Liver (tissue), 9 donors: ENCODE data around the gene DOCK10. TPM values are rescaled to one million over a fixed set of nuclear protein-coding genes. Genes with fewer than 3 reads are reported as not detected.

ENCODE experiments used
- DNase-seq: peaks from one replicate; pipeline ENCODE4 v3.0.0-alpha.2; 2017; ENCODE audit warnings: low spot score
- H3K27ac ChIP-seq, 2 donors: one replicate each; pipeline ENCODE4 v1.7.0; 2013; ENCODE audit warnings: inconsistent platforms in 2 of 2, low read length in 2 of 2, control low read depth in 1 of 2, low read depth in 1 of 2, mild to moderate bottlenecking in 1 of 2
- H3K27me3 ChIP-seq, 4 donors: one replicate each; pipeline versions ENCODE4 v1.6.1 to v1.7.0; 2013; ENCODE audit warnings: low read length in 3 of 4, inconsistent platforms in 1 of 4, mild to moderate bottlenecking in 1 of 4, moderate library complexity in 1 of 4; ENCODE audit not compliant: control insufficient read depth in 4 of 4, insufficient read depth in 4 of 4
- H3K36me3 ChIP-seq, 4 donors: one replicate each; pipeline versions ENCODE4 v1.6.1 to v1.7.0; 2013; ENCODE audit warnings: low read length in 3 of 4, mild to moderate bottlenecking in 3 of 4, low read depth in 1 of 4, moderate library complexity in 1 of 4; ENCODE audit not compliant: control insufficient read depth in 4 of 4, insufficient read depth in 3 of 4
- H3K4me1 ChIP-seq, 4 donors: one replicate each; pipeline versions ENCODE4 v1.6.1 to v1.7.0; 2013; ENCODE audit warnings: low read length in 3 of 4, mild to moderate bottlenecking in 3 of 4, moderate library complexity in 1 of 4; ENCODE audit not compliant: control insufficient read depth in 4 of 4, insufficient read depth in 4 of 4
- H3K4me3 ChIP-seq, 3 donors: one replicate each; pipeline versions ENCODE4 v1.6.1 to v1.7.0; 2013; ENCODE audit warnings: low read length in 3 of 3, control low read depth in 1 of 3, low read depth in 1 of 3, mild to moderate bottlenecking in 1 of 3
- H3K9ac ChIP-seq, 2 donors: one replicate each; pipeline ENCODE4 v1.7.0; 2013; ENCODE audit warnings: low read length in 2 of 2, mild to moderate bottlenecking in 2 of 2, moderate library complexity in 2 of 2, control low read depth in 1 of 2, low read depth in 1 of 2
- H3K9me3 ChIP-seq, 4 donors: one replicate each; pipeline versions ENCODE4 v1.6.1 to v1.7.0; 2013; ENCODE audit warnings: low read length in 3 of 4; ENCODE audit not compliant: control insufficient read depth in 4 of 4
- ATF3 ChIP-seq: IDR thresholded peaks from 2 replicates; pipeline ENCODE4 v1.6.1; 2016; ENCODE audit warnings: antibody characterized with exemption
- EGR1 ChIP-seq, 2 donors: IDR thresholded peaks; 2 replicates each; pipeline ENCODE4 v1.6.1; 2016 to 2018; ENCODE audit warnings: antibody characterized with exemption in 2 of 2, low read depth in 2 of 2
- FOXA1 ChIP-seq: IDR thresholded peaks from 2 replicates; pipeline ENCODE4 v1.6.1; 2016; ENCODE audit warnings: antibody characterized with exemption
- FOXA2 ChIP-seq: IDR thresholded peaks from 2 replicates; pipeline ENCODE4 v1.6.1; 2016; ENCODE audit warnings: antibody characterized with exemption
- GABPA ChIP-seq, 2 donors: IDR thresholded peaks in 1 of 2; conservative IDR thresholded peaks in 1 of 2; 2 replicates each; pipeline ENCODE4 v1.6.1; 2016; ENCODE audit warnings: antibody characterized with exemption in 2 of 2, mild to moderate bottlenecking in 1 of 2, moderate library complexity in 1 of 2
- HNF4A ChIP-seq, 2 donors: conservative IDR thresholded peaks; 2 replicates each; pipeline ENCODE4 v1.6.1; 2016; ENCODE audit warnings: antibody characterized with exemption in 2 of 2, mild to moderate bottlenecking in 2 of 2
- NR2F2 ChIP-seq: IDR thresholded peaks from 2 replicates; pipeline ENCODE4 v1.6.1; 2016; ENCODE audit warnings: antibody characterized with exemption
- RAD21 ChIP-seq, 2 donors: IDR thresholded peaks; 2 replicates each; pipeline ENCODE4 v1.6.1; 2016; ENCODE audit warnings: antibody characterized with exemption in 2 of 2, mild to moderate bottlenecking in 2 of 2
- REST ChIP-seq: IDR thresholded peaks from 2 replicates; pipeline ENCODE4 v1.6.1; 2016; ENCODE audit warnings: antibody characterized with exemption, mild to moderate bottlenecking
- RXRA ChIP-seq, 2 donors: IDR thresholded peaks; 2 replicates each; pipeline ENCODE4 v1.6.1; 2017 to 2018; ENCODE audit warnings: antibody characterized with exemption in 2 of 2, mild to moderate bottlenecking in 1 of 2
- YY1 ChIP-seq: IDR thresholded peaks from 2 replicates; pipeline ENCODE4 v1.6.1; 2016; ENCODE audit warnings: antibody characterized with exemption, mild to moderate bottlenecking
- ZBTB33 ChIP-seq: IDR thresholded peaks from 2 replicates; pipeline ENCODE4 v1.6.1; 2016; ENCODE audit warnings: antibody characterized with exemption
- WGBS: extraction: QIAGEN DNeasy Blood & Tissue Kit; methylation state at CpG from one replicate; pipeline ENCODE4 v1.1.7; 2013; 5-methylcytosine and 5-hydroxymethylcytosine counted together
- polyA plus RNA-seq, 2 donors: library from polyadenylated mRNA; stranded (reverse) in 1 of 2; unstranded in 1 of 2; fragments of 200-250 nt in 1 of 2; fragments of >200 nt in 1 of 2; fragmentation: Nextera tagmentation in 1 of 2; extraction: Ambion mirVana in 1 of 2; gene quantifications; one replicate each; pipeline versions ENCODE4 v1.2.1 to v1.2.3, GENCODE V29; 2013 to 2015
- total RNA-seq, 2 donors: library from RNA; depleted of rRNA; stranded (reverse); fragments of >200 nt; gene quantifications; one replicate each; pipeline ENCODE4 v1.2.3, GENCODE V29; 2014
- donor health status: healthy.
- donor health status: healthy.
- donor health status: healthy.
- donor health status: healthy.
- donor health status: healthy.

The DOCK10 gene
- total and polyA plus RNA-seq, 4 donors = 1.2 to 15.3 (median 6.8) TPM

GRCh38 chr2:225011585-225011984 lies 30.7 kb downstream of the DOCK10 start:
- no peak for DNase-seq
- Histone ChIP-seq H3K9me3 (no peaks in the 10 kb centered on the region), H3K36me3 (no peaks in the 10 kb centered on the region), H3K9ac (no peak overlapping the region), H3K27me3 (no peaks in the 10 kb centered on the region), H3K4me3 (no peak overlapping the region), H3K27ac (no peak overlapping the region), H3K4me1 (peaks cover 0 to 4% (median 0%) of the 10 kb centered on the region in 4 donors)
- WGBS = 91% methylated on average over 11 of the region's 11 CpGs
- no peak for TF ChIP-seq FOXA2
- no peak for TF ChIP-seq FOXA1
- no peak for TF ChIP-seq NR2F2
- TF ChIP-seq REST = no peak
- no peak for TF ChIP-seq YY1
- TF ChIP-seq RXRA (IDR thresholded peaks at IDR 0.05) = no peak
- no peak for TF ChIP-seq RAD21 (IDR thresholded peaks at IDR 0.05)
- TF ChIP-seq ATF3 = no peak
- no peak for TF ChIP-seq EGR1 (IDR thresholded peaks at IDR 0.05; ENCODE audit: low read depth in 2 of 2)

- no peak for DNase-seq
- Histone ChIP-seq H3K9me3 (no peaks in the 10 kb centered on the region), H3K4me1 (peaks cover 0 to 4% (median 0%) of the 10 kb centered on the region in 4 donors), H3K4me3 (no peak overlapping the region), H3K27ac (no peak overlapping the region), H3K9ac (no peak overlapping the region), H3K27me3 (no peaks in the 10 kb centered on the region), H3K36me3 (no peaks in the 10 kb centered on the region)
- WGBS = 84% methylated on average over 4 of the region's 4 CpGs
- TF ChIP-seq YY1 (no peak), HNF4A (conservative IDR thresholded peaks at IDR 0.05) (no peak)
These were observed 31.5 kb downstream of the DOCK10 start for GRCh38 chr2:225010804-225011203.

GRCh38 chr2:225009768-225010167 lies 32.5 kb downstream of the DOCK10 start:
- WGBS = 82% methylated on average over 2 of the region's 2 CpGs
- peaks cover 0 to 4% (median 0%) of the 10 kb centered on the region in 4 donors for H3K4me1 ChIP-seq

More at GRCh38 chr2:225009768-225010167, 32.5 kb downstream of the DOCK10 start:
- H3K27me3 ChIP-seq = no peaks in the 10 kb centered on the region
- H3K27ac ChIP-seq = no peak overlapping the region
- no peak for DNase-seq
- TF ChIP-seq FOXA1 = no peak
- TF ChIP-seq YY1 = no peak
- no peak for TF ChIP-seq GABPA (IDR thresholded peaks at IDR 0.05 in 1 of 2, conservative IDR thresholded peaks at IDR 0.05 in 1 of 2)
- no peak for TF ChIP-seq ZBTB33
- no peak for TF ChIP-seq RXRA (IDR thresholded peaks at IDR 0.05)
- TF ChIP-seq FOXA2 = no peak
- TF ChIP-seq EGR1 (IDR thresholded peaks at IDR 0.05; ENCODE audit: low read depth in 2 of 2) = no peak
- H3K36me3 ChIP-seq = no peaks in the 10 kb centered on the region
- H3K4me3 ChIP-seq = no peak overlapping the region
- H3K9ac ChIP-seq = no peak overlapping the region
- no peaks in the 10 kb centered on the region for H3K9me3 ChIP-seq
